C4-2B (cell line): ENCODE measurements around the gene GH2.

Source experiments
- H3K27ac ChIP-seq: fragments of 450-650 bp; 2 replicates; pipeline ENCODE4 v1.5.1; 2017
- ZFX ChIP-seq: fragments of 450-650 bp; IDR thresholded peaks from 2 replicates; pipeline ENCODE4 v1.6.1; 2017
- TF ChIP-seq, protein P1 (sequence below): fragments of 450-650 bp; conservative IDR thresholded peaks from 2 replicates; pipeline ENCODE4 v1.5.1; 2017; ENCODE audit warnings: mild to moderate bottlenecking

The GH2 gene

DNA sequence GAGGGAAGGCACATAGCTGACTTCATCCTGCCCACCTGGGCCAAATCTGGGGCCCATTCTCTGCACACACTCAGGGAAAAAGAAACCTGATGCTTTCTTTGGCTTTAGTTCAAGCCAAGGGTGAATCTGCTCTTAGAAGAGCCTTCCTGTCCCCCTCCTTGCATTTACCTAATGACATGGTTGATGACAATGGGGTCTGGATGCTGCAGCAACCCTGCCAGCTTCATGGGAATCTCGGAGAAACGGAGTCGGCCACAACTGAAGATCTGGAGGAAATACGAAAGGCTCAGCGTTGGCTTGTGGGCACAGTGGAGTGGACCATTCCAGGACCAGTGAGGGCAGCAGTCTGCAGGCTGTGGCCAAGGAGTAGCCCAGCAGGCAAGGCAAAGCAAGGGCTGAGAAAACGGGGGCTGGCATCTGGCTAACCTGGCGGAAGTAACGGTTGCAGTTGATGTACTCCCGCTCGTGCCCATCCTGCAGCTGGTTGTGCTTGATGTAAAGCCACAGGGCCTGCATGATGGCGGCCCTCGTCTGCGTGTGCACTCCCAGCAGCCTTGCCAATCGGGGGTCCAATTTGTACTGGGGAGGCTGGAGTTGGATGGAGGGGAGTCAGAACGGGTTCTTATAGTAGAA is 47.9 kb downstream of the GH2 start:
- H3K27ac ChIP-seq = no peak overlapping the region; the same call in 1 of the 2 replicates
- TF ChIP-seq ZFX = no peak
- TF ChIP-seq, protein P1, sequence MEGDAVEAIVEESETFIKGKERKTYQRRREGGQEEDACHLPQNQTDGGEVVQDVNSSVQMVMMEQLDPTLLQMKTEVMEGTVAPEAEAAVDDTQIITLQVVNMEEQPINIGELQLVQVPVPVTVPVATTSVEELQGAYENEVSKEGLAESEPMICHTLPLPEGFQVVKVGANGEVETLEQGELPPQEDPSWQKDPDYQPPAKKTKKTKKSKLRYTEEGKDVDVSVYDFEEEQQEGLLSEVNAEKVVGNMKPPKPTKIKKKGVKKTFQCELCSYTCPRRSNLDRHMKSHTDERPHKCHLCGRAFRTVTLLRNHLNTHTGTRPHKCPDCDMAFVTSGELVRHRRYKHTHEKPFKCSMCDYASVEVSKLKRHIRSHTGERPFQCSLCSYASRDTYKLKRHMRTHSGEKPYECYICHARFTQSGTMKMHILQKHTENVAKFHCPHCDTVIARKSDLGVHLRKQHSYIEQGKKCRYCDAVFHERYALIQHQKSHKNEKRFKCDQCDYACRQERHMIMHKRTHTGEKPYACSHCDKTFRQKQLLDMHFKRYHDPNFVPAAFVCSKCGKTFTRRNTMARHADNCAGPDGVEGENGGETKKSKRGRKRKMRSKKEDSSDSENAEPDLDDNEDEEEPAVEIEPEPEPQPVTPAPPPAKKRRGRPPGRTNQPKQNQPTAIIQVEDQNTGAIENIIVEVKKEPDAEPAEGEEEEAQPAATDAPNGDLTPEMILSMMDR = no peak

DNA sequence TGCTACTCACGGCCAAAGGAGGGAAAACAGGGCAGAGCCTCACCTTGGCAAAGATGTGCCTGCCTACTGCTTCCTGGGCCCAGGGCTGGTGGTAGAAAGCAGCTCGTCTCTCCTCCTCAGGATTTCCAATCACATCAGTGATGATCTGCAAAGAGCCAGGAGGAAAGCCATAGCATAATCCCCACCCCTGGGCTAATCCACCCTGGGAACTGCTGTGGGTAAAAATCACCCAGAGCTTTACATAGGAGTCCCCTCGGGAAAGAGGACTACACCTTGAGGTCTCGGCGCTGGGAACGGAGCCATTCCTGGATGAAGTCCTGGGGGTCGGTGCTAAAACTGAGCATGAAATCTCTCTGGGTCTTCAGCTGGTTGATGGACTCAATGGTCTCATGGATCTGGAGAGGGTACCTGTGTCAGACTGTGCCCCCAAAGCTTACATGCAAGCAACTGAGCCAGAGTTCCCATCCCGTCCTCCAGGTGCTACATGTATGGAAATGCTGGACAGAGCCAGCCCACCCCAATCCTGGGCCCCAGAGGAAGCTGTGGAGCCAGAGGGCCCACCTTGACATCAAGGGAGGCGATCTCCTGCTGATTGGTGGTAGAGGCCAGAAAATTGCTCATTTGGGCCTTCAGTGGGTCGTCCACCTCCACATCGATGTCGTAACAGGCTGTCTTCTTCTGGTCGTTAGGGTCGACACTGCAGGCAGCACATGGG is 48.6 kb downstream of the GH2 start:
- TF ChIP-seq, protein P1 = no peak
- TF ChIP-seq ZFX = no peak

DNA sequence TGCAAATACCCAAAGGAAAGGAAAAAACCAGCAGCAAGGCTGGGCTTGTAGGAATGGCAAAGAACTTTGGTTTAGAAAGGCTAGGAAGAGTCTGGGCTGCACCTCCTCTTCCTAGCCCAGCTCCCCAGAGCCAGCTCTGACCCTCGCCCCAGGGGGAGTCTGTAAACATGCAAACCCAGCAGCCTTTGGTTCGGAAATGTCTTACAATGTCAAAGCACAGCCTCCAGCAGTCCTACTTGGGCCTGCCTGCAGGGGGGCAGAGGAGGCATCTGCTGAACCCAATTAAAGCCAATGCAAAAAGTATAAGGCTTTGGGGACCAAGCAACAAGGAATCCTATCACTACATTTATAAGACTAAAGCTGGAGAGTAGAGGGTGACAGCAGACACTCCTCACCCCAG is 49.3 kb downstream of the GH2 start:
- TF ChIP-seq, protein P1 = no peak
- TF ChIP-seq ZFX = no peak
- no peak overlapping the region for H3K27ac ChIP-seq

More for the DNA sequence above, 48.6 kb downstream of the GH2 start:
- no peak overlapping the region for H3K27ac ChIP-seq

DNA sequence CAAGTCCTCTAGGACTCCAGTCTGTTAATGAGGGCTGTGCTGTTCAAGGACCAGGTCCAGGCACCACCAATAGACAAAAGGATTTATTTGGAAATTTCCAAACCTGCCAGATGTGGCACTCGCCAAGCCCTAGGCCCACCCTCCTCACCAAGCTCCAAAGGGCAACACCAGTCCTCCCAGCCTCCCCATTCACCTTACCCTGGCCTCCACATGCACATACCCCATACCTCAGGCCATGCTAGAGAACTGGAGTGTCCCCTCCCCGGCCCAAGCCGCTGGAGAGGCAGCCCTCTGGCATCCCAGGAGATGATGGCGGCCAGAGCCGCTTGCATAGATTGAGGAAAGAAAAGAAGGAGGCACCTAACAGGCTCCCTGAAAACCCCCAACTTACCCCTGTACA is 49.7 kb downstream of the GH2 start:
- TF ChIP-seq, protein P1 = no peak
- no peak for TF ChIP-seq ZFX
- H3K27ac ChIP-seq = no peak overlapping the region

DNA sequence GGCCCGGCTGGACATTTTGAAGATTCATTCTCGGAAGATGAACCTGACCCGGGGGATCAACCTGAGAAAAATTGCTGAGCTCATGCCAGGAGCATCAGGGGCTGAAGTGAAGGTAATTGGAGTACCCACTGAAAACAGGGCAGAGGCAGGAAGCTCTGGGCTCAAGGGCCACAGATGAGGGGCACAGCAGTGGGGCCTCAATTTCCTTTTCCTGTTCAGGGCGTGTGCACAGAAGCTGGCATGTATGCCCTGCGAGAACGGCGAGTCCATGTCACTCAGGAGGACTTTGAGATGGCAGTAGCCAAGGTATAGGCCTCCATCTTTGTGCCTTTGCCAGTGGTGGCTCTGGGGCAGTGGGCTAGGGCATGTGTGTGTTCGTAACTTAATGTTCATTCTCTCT is 50.2 kb downstream of the GH2 start:
- TF ChIP-seq ZFX = no peak
- TF ChIP-seq, protein P1 = no peak

DNA sequence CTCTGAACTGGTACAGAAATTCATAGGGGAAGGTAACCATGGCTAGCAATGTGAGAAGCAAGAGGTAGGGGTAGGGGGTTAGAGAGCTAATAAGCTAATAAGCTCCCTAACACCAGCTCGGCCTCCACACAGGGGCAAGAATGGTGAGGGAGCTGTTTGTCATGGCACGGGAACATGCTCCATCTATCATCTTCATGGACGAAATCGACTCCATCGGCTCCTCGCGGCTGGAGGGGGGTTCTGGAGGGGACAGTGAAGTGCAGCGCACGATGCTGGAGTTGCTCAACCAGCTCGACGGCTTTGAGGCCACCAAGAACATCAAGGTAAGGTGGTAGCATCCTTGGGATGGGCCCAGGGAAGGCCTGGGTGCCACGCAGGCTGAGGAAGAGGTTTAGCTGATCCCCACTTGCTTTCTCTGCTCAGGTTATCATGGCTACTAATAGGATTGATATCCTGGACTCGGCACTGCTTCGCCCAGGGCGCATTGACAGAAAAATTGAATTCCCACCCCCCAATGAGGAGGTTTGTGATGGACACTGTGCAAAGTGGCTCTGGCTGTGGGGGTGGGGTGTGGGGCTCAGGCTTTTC is 50.7 kb downstream of the GH2 start:
- no peak overlapping the region for H3K27ac ChIP-seq
- TF ChIP-seq, protein P1 = no peak
- no peak for TF ChIP-seq ZFX

More for the DNA sequence above, 50.2 kb downstream of the GH2 start:
- H3K27ac ChIP-seq = no peak overlapping the region

DNA sequence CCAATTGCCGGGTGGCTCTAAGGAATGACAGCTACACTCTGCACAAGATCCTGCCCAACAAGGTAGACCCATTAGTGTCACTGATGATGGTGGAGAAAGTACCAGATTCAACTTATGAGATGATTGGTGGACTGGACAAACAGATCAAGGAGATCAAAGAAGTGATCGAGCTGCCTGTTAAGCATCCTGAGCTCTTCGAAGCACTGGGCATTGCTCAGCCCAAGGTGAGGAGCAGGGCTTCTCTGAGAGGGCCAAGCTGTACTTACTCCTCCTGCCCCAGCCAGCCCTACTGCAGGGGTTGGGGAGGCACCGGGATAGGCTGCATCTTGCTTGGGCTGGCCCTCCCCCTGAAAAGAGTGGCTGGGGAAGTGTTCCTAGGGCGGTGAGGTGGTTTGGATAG is 51.5 kb downstream of the GH2 start:
- no peak overlapping the region for H3K27ac ChIP-seq
- TF ChIP-seq, protein P1 = no peak
- TF ChIP-seq ZFX = no peak
